HG02885 (cell line): Measurements from ENCODE around the gene IFNLR1.
A peak's percentile ranks its signal among the peaks of the same experiment; 100 is the strongest.

Source experiments
- ATAC-seq: cut with Tn5 transposase; IDR thresholded peaks from one replicate; pipeline ENCODE4 v1.9.1; 2021; ENCODE audit warnings: mild to moderate bottlenecking; ENCODE audit not compliant: unreplicated experiment, poor library complexity

The IFNLR1 gene

GRCh38 chr1:24126672-24127023 lies 60.4 kb downstream of the IFNLR1 start:
- ATAC-seq, result no peak

GRCh38 chr1:24126018-24126671 lies 60.9 kb downstream of the IFNLR1 start:
- ATAC-seq, result no peak

- ATAC-seq, result no peak
Measured at GRCh38 chr1:24125456-24125855, 61.6 kb downstream of the IFNLR1 start.

GRCh38 chr1:24124980-24125379 lies 62.1 kb downstream of the IFNLR1 start:
- ATAC-seq, result no peak

GRCh38 chr1:24123611-24124010 lies 63.5 kb downstream of the IFNLR1 start:
- no peak for ATAC-seq

GRCh38 chr1:24122776-24123175 lies 64.3 kb downstream of the IFNLR1 start:
- ATAC-seq, result no peak

GRCh38 chr1:24121406-24121805 lies 65.7 kb downstream of the IFNLR1 start:
- no peak for ATAC-seq

GRCh38 chr1:24120965-24121364 lies 66.1 kb downstream of the IFNLR1 start:
- no peak for ATAC-seq

GRCh38 chr1:24119859-24120756 lies 67.0 kb downstream of the IFNLR1 start:
- ATAC-seq, result no peak

GRCh38 chr1:24119489-24119858 lies 67.6 kb downstream of the IFNLR1 start:
- ATAC-seq, result no peak

- no peak for ATAC-seq
Measured at GRCh38 chr1:24118410-24119242, 68.5 kb downstream of the IFNLR1 start.

- no peak for ATAC-seq
Measured at GRCh38 chr1:24117722-24118409, 69.2 kb downstream of the IFNLR1 start.

GRCh38 chr1:24117132-24117531 lies 70.0 kb downstream of the IFNLR1 start:
- ATAC-seq, result no peak

- ATAC-seq, result no peak
Measured at GRCh38 chr1:24114753-24115152, 72.3 kb downstream of the IFNLR1 start.

GRCh38 chr1:24113641-24114033 lies 73.5 kb downstream of the IFNLR1 start:
- no peak for ATAC-seq

GRCh38 chr1:24111996-24112779 lies 74.9 kb downstream of the IFNLR1 start, which contains the start of gene MYOM3:
TSS of gene MYOM3 (minus strand) at chr1:24112135. CDS start at chr1:24108636, 3,499 bp downstream.
- ATAC-seq, result peak; percentile 43

- ATAC-seq, result no peak
Measured at GRCh38 chr1:24111262-24111995, 75.7 kb downstream of the IFNLR1 start.

- no peak for ATAC-seq
Measured at GRCh38 chr1:24110642-24111261, 76.3 kb downstream of the IFNLR1 start.
